NCI-H2196 treated with DMSO at 0.1 percent for 48 hours (cell line): Measurements from ENCODE around the gene CMIP.

Experiments
- DNase-seq: peaks from one replicate; lab custom pipeline; 2025; ENCODE audit not compliant: unreplicated experiment; lab: John Stamatoyannopoulos, UW

CMIP gene

DNA sequence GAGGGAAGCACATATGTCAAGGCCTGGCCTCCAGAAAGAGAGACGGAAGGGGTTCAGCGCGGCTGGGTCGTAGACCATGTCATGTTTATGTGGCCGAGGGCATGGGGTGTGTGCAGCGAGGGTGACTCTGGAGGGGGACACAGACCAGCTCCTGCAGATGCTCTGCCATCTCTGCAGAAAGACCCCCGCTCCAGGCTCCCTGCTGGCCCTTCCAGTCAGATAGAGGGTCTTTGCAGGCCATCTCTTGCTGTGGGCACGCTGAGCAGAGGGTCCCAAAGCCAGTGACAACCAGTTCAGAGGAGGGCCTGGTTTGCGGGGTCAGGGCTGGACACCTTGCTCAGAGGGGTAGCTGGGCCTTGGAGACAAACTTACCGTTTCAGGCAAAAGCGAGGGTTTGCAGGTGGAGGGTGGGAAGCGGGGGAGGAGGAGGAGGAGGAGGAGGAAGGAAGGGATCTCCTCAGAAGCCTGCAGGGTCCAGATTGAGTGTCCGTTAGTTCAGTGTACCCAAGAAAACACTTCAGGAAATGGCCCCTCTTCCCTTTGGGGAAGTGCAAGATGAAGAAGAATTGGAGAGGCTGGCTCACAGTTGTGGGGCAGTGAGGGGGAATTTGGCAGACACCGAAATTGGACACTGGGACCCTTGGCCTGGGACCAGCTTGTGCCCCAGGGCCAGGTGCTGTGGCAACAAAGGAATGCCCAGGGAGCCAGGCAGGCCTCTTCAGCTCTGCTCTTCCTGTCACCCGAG is 102.8 kb downstream of the CMIP start:
- DNase-seq = no peak

- DNase-seq = no peak
These were observed 103.3 kb downstream of the CMIP start for GRCh38 chr16:81547939-81548216.

DNA sequence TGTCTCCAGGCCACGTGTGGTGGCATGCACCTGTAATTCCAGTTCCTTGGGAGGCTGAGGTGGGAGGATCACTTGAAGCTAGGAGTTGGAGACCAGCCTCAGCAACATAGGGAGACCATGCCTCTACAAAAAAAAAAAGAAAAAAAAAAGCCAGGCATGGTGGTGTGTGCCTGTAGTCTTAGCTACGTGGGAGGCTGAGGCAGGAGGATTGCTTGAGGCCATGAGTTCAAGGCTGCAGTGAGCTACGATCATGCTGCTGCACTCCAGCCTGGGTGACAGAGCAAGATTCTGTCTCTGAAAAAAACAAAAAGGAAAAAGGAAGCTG is 103.9 kb downstream of the CMIP start:
- no peak for DNase-seq

- DNase-seq = no peak
These were observed 104.4 kb downstream of the CMIP start for GRCh38 chr16:81548876-81549546.

DNA sequence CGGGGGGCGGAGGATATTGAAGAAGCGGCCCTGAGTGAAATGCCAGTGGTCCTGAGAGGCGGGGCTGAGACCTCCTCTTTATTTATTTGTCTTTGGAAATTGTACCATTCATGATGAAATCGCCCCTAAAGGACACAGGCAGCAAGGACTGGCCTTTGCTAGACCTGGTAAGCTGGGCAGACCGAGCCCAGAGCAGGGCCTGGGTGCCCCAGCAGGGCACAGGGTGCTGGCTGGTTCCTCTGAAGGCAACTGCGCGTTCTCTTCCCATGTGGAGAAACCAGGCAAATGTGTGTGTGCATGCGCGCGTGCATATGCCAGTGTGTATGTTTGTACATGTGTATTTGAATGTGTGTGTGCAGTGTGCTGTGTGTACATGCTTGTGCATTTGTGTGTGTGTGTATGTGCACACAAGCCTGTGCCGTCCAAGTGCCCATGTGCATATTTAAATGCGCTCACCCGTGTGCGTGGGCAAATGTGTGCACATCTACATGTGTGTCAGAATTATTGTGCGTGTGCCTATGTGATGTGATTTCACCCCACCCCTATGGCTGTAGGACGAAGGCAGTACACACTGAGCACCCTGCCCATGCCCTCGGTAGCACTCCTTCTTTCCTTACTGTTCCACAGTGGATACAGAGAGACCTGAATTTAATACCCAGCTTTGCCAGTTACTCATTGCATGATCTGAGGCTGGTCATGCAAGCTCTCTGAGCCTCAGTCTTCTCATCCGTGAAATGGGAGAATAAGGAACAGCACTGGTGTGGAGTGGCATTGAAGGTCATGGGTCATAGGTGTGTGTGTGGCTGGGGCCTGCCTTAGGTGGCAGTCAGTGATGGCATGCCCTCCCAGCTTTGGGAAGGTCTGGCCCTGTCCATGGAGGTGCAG is 105.2 kb downstream of the CMIP start:
- no peak for DNase-seq

DNA sequence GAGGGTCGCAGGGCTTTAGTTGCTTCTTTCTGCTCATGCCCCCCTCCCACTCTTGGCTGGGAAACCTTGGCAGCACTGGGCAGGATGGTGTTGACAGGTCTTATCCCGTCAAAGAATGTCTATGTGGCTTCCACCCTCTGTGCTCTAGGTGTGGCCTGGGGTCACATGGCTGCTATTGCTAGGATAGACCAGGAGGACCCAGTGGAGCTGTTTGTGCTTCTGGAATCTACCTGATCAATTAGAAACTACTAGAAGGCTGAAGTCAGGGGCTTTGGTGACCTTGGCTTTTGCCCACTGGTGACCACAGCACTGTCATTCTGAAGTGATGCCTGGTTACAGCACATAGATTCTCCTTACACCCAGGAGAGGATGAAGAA is 105.8 kb downstream of the CMIP start:
- no peak for DNase-seq

DNA sequence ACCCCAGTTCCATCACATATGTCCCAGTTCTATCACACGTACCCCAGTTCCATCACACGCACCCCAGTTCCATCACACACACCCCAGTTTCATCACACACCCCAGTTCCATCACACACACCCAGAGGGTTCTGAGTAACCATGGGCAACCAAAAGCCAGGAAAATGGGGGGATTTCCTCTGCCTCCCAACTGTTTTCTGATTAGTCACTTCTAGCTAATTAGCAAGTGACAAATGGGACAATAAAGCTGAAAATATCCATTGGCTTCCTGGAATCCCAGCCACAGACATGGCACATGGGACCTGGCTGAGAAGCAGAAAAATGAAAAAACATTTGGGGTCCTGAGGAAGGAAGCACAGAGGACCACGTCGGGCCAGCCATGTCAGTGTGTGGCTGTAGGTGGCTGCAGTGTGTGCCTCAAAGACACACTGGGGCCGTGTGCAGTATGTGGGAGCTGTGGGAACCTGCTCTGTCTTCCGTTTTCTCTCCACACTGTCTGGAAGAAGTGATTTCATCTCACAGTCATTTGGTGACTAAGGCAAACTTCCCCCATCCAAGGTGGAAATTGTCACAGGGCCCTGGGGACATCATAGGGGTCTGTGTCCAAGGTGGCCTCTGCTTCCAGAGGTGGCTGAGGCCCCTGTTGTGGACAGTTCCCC is 106.7 kb downstream of the CMIP start:
- DNase-seq = no peak

DNA sequence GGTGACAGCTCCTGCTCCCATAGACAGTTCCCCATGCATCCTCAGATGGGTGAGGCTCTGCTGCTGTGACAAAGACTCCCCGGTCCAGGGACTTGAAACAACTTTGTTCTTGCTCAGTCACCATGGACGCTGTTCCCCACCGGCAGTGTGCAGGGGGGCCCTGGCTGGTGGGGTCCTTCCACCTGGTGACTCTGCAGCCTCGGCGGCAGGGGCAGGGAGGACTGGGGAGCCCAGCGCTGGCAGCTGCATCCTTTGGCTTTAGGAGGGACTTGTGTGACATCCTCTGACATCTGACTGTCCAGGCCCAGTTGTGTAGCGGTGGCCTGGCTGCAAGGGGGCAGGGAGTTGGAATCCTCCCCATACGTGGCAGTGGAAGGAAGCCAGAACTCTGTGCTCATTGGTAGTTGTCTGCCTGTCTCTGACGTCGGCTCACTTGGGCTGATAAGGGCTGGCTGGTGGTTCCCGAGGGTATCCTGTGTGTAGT is 107.3 kb downstream of the CMIP start:
- DNase-seq = no peak

DNA sequence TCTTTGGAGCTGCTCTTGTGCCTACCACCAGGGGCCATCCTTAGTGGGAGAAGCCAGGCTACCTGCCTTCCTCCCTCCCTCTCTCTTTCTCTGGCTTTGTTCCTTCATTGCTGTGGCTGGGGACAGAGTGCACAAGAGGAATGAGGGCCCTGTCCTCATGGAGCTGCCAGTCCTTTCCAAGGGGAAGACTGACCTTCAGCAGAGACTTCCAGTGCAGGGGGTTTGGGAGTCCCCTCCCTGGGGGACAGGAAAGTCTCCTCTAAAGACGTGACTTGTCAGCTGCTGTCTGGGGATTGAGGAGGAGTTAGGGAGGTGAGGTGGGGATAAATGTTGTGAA is 108.1 kb downstream of the CMIP start:
- no peak for DNase-seq

GRCh38 chr16:81553080-81553813 is 108.6 kb downstream of the CMIP start:
- DNase-seq = no peak

GRCh38 chr16:81553814-81554675 is 109.4 kb downstream of the CMIP start:
- DNase-seq = no peak

- DNase-seq = no peak
These were observed 110.4 kb downstream of the CMIP start for GRCh38 chr16:81554979-81555378.

GRCh38 chr16:81555660-81556059 is 111.1 kb downstream of the CMIP start:
- no peak for DNase-seq

- DNase-seq = no peak
These were observed 112.2 kb downstream of the CMIP start for GRCh38 chr16:81556715-81557284.

DNA sequence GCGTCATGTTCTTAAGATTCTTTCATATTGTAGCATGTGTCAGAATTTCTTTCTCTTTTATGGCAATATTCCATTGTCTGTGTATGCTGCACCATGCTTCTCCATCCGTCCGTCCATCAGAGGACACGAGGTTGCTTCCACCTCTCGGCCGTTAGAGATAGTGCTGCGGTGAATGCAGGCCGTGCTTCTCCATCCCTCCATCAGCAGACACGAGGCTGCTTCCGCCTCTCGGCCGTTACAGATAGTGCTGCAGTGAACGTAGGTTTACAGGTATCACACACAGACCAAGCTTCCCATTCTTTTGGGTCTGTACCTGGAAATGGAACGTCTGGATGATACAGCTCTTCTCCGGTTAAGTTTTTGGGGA is 113.5 kb downstream of the CMIP start:
- DNase-seq = no peak

DNA sequence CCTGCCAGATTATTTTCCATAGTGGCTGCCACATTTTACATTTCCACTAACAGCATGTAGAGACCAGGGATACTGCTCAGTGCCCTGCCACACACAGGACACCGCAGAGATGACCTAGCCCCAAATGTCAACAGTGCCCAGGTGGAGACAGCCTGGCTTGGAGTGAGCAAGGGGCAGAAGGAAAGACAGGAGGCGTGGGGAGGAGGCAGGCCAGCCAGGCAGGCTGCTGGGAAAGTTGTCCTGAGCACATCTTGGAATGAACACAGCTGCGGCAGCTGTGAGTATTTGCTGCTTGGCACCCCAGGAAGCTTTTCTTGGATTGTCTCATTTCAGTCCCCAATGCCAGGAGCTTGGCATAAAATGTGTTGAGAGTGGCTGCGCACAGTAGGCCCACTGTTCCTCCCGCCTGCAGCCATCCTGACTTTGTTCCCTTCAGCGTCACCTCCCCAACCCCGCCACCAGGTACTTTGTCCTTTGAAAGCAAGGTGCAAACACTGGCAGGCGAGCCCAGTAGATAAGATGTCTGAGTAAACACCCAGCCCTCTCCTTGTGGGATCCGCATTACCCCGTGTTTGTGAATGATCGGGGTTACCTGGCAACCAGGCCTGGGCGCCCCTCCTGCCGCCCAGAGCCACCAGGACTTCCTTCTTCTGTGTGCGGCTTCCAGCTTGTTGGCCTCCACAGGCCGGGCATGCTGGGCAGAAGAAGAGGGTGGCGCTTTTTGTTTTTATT is 114.0 kb downstream of the CMIP start:
- peak; percentile 46 for DNase-seq

DNA sequence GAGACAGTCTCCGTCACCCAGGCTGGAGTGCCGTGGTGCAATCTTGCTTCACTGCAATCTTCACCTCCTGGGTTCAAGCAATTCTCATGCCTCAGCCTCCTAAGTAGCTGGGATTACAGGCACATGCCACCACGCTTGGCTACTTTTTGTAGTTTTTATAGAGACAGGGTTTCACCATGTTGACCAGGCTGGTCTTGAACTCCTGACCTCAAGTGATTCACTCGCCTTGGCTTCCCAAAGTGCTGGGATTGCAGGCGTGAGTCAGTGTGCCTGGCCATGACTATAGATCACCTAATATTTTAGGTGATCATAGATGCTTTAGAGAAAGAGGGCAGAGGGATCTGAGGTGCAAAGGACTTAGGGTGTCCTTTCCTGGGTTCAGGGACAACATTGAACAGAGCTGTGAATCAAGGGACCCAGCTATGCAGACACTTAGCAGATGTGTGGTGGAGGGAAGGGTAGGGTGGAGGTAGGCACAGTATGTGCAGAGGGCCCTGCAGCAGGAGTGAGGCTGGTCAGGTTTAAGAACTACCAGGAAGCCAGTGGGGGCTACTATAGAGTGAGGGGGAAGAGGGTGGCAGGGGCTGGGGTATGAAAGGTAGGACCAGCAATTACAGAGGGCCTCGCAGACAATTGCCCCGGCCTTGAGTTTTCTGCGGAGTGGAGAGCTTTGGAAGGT is 116.5 kb downstream of the CMIP start:
- DNase-seq = no peak

DNA sequence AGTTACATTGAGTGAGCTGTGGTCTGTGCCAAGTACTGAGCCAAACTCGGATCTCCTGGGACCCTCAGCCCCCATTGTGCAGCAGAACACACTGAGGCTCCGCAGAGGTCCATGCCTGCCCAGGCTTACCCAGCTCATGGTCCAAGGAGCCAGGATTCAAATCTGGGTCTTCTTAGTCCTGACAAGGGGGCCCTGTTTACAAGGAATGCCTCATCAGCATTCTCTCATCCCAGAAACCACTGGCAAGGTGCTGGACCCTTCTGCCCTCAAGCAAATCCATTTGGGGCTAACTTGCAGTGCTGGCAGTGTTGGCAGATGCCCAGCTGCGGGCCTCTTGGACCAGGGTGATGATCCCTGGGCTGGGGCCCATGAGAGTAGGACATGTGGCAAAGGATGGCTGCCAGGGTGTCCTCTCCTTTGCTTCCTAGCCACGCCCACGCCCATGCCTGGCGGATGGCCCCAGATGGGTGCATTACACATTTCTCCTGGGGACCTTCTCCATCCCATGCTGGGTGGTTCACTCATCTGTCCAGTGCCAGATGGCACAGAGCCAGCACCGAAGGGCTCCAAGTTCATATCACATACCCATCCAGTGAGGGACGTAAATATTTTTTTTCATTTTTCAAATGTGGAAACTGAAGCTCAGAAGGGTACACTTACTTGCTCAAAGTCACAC is 117.7 kb downstream of the CMIP start:
- no peak for DNase-seq
